GM10847 (cell line): ENCODE data around the gene UBE2U.

Source experiments
- POLR2A ChIP-seq: IDR thresholded peaks from 2 replicates; pipeline ENCODE4 v1.6.1; 2011; ENCODE audit not compliant: insufficient read length; ENCODE audit errors: extremely low read depth

UBE2U gene

DNA sequence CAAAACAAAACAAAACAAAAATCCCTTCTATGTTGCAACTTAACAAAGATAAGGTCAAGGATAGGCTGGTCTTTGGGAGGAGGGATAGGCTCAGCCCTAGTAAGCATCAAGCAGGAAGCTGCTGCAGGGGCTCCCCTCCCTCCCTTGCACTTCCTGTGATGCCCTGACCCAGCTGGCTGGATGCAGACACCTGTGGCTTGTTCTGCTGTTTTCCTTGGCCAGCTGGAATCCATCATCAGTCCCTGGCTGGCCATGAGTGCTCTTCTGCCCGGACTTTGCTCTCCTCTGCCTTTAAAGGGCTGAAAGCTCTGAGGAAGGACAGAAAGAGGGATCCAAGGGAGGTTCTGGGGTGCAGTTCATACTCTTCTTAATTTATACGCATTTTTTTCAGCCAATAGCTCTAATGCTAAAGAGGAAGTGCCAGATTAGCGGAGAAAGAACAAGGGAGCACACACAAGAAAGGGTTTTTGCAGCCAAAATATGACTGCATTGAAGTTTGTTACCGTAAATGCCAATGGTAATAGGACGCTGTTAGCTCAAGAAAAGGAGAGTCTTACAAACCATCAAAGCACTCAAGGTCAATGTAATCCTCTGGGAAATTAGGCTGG lies 19.9 kb upstream of the UBE2U start:
- TF ChIP-seq POLR2A = no peak

- TF ChIP-seq POLR2A = no peak
Measured at GRCh38 chr1:64184003-64184440, 19.4 kb upstream of the UBE2U start.

GRCh38 chr1:64186138-64186897 lies 17.1 kb upstream of the UBE2U start:
- no peak for TF ChIP-seq POLR2A

DNA sequence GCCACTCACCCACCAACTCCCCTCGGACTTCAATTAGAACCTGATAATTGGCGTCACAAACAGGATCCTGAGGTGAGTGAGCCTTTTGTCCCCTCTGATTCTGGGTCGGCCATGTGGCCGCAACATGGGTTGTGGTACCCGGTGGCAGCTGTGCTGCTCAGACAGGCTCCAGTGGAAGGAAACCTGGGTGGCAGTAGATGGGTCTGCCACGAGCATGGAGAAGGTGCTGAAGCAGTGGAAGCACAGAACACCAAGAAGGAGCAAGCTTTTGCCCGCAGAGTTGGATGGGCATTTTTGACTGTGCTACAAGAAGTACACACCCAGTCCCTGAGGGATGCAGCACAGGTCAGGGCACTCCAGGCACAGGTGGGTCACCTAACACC lies 16.5 kb upstream of the UBE2U start:
- TF ChIP-seq POLR2A = no peak

- TF ChIP-seq POLR2A = no peak
Measured at GRCh38 chr1:64187646-64188045, 15.8 kb upstream of the UBE2U start.

GRCh38 chr1:64192290-64192689 lies 11.1 kb upstream of the UBE2U start:
- no peak for TF ChIP-seq POLR2A

GRCh38 chr1:64194168-64195080 lies 9.0 kb upstream of the UBE2U start:
- TF ChIP-seq POLR2A = no peak

- no peak for TF ChIP-seq POLR2A
Measured at GRCh38 chr1:64195081-64195395, 8.4 kb upstream of the UBE2U start.

DNA sequence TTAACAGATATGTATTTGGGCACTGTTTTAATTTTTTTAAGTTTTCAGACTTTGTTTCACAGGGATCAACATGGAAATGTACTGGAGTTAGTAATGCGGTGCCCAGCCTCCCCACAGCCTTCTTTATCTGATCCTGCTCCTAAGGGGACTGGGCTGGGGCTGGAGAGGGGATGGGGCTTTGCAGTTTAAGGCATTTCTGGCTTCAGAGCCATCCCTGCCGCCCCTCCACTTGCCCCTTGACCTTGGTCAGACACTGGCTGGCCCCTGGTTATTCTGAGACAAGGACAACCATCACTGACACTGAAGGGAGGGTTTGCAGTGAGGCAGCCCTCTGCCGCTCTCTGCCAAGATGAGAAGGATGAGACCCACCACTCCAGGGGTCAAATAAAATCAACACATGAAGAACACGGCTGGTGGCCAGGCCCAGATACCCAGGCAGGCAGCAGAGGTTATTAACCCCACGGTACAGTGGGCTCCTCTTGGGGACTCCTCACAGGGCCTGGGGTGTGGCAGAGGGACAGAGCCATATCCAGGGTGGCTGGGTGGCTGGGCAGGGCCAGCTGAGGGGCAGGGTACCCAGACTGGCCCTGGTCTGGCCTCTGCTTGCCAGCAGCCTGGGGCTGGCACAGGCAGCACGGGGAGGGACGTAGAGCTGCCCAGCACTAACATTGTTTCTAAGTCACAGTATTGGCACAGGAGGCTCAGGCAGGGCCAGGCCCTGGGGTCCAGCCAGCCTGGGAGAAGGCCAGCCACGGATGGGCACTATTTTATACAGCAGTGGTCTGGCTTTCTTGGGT lies 7.2 kb upstream of the UBE2U start:
- no peak for TF ChIP-seq POLR2A

GRCh38 chr1:64197076-64197475 lies 6.3 kb upstream of the UBE2U start:
- no peak for TF ChIP-seq POLR2A

GRCh38 chr1:64199154-64199553 lies 4.3 kb upstream of the UBE2U start:
- no peak for TF ChIP-seq POLR2A

DNA sequence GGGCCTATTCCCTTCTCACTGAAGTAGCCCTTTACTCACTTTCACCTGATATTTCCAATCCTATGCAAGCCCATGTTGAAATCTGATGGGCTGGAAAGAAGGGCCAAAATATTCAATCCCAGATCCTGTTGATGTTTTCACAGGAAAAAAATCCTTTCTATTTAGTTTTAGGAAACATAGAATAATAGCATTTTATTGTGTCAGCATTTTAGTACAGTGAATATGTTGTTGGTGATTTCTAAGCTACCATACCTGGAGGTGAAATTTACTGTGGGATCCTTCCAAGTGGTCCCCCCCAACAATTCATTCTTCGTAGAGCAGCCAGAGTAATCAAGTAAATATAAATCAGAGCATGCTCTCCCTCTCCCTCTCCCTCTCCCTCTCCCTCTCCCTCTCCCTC lies 3.4 kb upstream of the UBE2U start:
- no peak for TF ChIP-seq POLR2A

DNA sequence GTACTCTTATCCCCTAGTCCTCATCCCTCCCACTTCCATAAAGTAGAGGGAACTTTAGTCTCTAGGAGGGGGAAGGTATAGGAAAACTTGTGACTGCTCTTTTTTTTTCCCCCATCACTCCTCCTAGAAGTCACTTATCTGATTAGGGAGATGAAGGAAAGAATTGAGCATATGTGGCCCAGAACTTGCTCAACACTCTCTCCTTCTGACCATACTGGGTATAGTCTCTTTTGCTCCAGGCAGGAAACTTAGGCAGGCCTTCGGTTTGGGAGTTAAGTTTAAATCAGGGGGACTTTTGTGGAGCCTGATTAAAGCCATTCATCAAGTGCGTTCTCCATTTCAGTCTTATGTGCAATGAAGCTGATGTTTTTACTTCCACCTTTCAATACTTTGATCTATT lies 5.8 kb downstream of the UBE2U start:
- TF ChIP-seq POLR2A = no peak

DNA sequence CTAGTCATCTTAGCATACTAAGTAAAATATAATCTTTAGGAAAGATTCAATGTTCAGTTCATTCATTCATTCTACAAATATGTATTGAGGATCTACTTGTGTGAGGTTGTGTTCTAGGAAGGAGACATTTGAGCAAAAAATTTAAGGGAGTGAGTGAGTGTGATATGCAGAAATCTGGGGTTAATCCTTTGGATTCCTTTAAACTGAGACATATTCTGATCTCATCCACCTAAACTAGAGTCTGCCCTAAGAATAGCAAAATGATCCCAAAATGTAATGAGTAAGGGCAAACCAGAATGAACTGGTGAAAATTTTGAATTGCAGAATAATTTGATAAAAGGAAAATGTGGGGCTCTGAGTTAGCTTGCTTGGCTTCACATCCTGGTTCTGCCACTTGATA lies 8.6 kb downstream of the UBE2U start:
- TF ChIP-seq POLR2A = no peak

- no peak for TF ChIP-seq POLR2A
Measured at GRCh38 chr1:64215576-64215975, 12.2 kb downstream of the UBE2U start.

GRCh38 chr1:64220241-64220640 lies 16.8 kb downstream of the UBE2U start:
- TF ChIP-seq POLR2A = no peak
